K562 (cell line): Measurements from ENCODE around the gene HTRA3. TPM values are rescaled to one million over a fixed set of nuclear protein-coding genes. Genes with fewer than 3 reads are reported as not detected.

Source experiments
- MAFG ChIP-seq: fragments of 450-650 bp; conservative IDR thresholded peaks from 2 replicates; pipeline ENCODE4 v1.6.1; 2016; ENCODE audit warnings: missing genetic modification characterization, missing compliant biosample characterization
- ZNF3 ChIP-seq: fragments of 250-450 bp; sonication (Bioruptor Pico); IDR thresholded peaks from 2 replicates; pipeline ENCODE4 v1.5.0; 2021; ENCODE audit warnings: mild to moderate bottlenecking, moderate library complexity
- polyA plus RNA-seq, 8 experiments: library from polyadenylated mRNA; depleted of rRNA in 4 of 8; stranded (reverse) in 5 of 8; unstranded in 3 of 8; fragments of >200 nt; fragmentation: Nextera tagmentation in 2 of 8; fragmentation: Illumina TruSeq in 1 of 8; extraction: Ambion mirVana in 2 of 8; extraction: Trizol in 1 of 8; gene quantifications; 2 replicates each; pipeline versions ENCODE4 v1.2.1 to v1.2.3, GENCODE V29; 2011 to 2014; ENCODE audit warnings: inconsistent platforms in 1 of 8, missing spikeins in 1 of 8
- total RNA-seq, 7 experiments: library from RNA; depleted of rRNA in 6 of 7; stranded (reverse); fragments of >200 nt in 6 of 7; fragmentation: Illumina TruSeq in 2 of 7; extraction: Trizol in 2 of 7; gene quantifications; 2 replicates each; pipeline versions ENCODE4 v1.2.1 to v1.2.3, GENCODE V29; 2011 to 2021; ENCODE audit warnings: low replicate concordance in 1 of 7
- TF ChIP-seq, protein P1 (sequence below): fragments of 200-600 bp; sonication (generic); IDR thresholded peaks from one replicate; pipeline ENCODE4 v1.6.1; 2012; ENCODE audit warnings: mild to moderate bottlenecking, low read depth, low read length, inconsistent platforms

HTRA3 gene
- total and polyA plus RNA-seq, 9 of the 15 experiments (the other 6 are each of a cell fraction or from before 2014, with no cell fraction given), result 0.04 TPM; not detected in 8

- TF ChIP-seq, protein P1, sequence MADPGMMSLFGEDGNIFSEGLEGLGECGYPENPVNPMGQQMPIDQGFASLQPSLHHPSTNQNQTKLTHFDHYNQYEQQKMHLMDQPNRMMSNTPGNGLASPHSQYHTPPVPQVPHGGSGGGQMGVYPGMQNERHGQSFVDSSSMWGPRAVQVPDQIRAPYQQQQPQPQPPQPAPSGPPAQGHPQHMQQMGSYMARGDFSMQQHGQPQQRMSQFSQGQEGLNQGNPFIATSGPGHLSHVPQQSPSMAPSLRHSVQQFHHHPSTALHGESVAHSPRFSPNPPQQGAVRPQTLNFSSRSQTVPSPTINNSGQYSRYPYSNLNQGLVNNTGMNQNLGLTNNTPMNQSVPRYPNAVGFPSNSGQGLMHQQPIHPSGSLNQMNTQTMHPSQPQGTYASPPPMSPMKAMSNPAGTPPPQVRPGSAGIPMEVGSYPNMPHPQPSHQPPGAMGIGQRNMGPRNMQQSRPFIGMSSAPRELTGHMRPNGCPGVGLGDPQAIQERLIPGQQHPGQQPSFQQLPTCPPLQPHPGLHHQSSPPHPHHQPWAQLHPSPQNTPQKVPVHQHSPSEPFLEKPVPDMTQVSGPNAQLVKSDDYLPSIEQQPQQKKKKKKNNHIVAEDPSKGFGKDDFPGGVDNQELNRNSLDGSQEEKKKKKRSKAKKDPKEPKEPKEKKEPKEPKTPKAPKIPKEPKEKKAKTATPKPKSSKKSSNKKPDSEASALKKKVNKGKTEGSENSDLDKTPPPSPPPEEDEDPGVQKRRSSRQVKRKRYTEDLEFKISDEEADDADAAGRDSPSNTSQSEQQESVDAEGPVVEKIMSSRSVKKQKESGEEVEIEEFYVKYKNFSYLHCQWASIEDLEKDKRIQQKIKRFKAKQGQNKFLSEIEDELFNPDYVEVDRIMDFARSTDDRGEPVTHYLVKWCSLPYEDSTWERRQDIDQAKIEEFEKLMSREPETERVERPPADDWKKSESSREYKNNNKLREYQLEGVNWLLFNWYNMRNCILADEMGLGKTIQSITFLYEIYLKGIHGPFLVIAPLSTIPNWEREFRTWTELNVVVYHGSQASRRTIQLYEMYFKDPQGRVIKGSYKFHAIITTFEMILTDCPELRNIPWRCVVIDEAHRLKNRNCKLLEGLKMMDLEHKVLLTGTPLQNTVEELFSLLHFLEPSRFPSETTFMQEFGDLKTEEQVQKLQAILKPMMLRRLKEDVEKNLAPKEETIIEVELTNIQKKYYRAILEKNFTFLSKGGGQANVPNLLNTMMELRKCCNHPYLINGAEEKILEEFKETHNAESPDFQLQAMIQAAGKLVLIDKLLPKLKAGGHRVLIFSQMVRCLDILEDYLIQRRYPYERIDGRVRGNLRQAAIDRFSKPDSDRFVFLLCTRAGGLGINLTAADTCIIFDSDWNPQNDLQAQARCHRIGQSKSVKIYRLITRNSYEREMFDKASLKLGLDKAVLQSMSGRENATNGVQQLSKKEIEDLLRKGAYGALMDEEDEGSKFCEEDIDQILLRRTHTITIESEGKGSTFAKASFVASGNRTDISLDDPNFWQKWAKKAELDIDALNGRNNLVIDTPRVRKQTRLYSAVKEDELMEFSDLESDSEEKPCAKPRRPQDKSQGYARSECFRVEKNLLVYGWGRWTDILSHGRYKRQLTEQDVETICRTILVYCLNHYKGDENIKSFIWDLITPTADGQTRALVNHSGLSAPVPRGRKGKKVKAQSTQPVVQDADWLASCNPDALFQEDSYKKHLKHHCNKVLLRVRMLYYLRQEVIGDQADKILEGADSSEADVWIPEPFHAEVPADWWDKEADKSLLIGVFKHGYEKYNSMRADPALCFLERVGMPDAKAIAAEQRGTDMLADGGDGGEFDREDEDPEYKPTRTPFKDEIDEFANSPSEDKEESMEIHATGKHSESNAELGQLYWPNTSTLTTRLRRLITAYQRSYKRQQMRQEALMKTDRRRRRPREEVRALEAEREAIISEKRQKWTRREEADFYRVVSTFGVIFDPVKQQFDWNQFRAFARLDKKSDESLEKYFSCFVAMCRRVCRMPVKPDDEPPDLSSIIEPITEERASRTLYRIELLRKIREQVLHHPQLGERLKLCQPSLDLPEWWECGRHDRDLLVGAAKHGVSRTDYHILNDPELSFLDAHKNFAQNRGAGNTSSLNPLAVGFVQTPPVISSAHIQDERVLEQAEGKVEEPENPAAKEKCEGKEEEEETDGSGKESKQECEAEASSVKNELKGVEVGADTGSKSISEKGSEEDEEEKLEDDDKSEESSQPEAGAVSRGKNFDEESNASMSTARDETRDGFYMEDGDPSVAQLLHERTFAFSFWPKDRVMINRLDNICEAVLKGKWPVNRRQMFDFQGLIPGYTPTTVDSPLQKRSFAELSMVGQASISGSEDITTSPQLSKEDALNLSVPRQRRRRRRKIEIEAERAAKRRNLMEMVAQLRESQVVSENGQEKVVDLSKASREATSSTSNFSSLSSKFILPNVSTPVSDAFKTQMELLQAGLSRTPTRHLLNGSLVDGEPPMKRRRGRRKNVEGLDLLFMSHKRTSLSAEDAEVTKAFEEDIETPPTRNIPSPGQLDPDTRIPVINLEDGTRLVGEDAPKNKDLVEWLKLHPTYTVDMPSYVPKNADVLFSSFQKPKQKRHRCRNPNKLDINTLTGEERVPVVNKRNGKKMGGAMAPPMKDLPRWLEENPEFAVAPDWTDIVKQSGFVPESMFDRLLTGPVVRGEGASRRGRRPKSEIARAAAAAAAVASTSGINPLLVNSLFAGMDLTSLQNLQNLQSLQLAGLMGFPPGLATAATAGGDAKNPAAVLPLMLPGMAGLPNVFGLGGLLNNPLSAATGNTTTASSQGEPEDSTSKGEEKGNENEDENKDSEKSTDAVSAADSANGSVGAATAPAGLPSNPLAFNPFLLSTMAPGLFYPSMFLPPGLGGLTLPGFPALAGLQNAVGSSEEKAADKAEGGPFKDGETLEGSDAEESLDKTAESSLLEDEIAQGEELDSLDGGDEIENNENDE, result no peak
- TF ChIP-seq MAFG (tag) (no peak), ZNF3 (CRISPR knock-in tag) (no peak)
- TF ChIP-seq, all 486 proteins: peak for 0
Measured at GRCh38 chr4:8270418-8270771, 841 bp downstream of the HTRA3 start (continued).
